ENCODE measurements around the gene PRKAR2B.
"Not testable (repeated sequence)": the region's sequence is repeated elsewhere in the genome, so short reads cannot be mapped to it uniquely, and the experiment has no call there.

PRKAR2B gene

GRCh38 chr7:107151538-107151937 lies 107.0 kb downstream of the PRKAR2B start:
- DNase-seq (ENCODE audit: low spot score) (no peak), FAIRE-seq (no peak)

- no peak for FAIRE-seq
- DNase-seq (ENCODE audit: low spot score) = peak; percentile 43
These were observed 107.5 kb downstream of the PRKAR2B start for GRCh38 chr7:107152011-107152410.

- FAIRE-seq (no peak), DNase-seq (ENCODE audit: low spot score) (no peak)
These were observed 110.3 kb downstream of the PRKAR2B start for GRCh38 chr7:107154826-107155225.

- DNase-seq (ENCODE audit: low spot score); FAIRE-seq: not testable (repeated sequence)
These were observed 111.2 kb downstream of the PRKAR2B start for GRCh38 chr7:107155726-107156125.

- no peak for DNase-seq (ENCODE audit: low spot score)
These were observed 112.6 kb downstream of the PRKAR2B start for GRCh38 chr7:107157091-107157490.

GRCh38 chr7:107158028-107158427 lies 113.5 kb downstream of the PRKAR2B start:
- FAIRE-seq = no peak
- DNase-seq (ENCODE audit: low spot score) = no peak

More at GRCh38 chr7:107157091-107157490, 112.6 kb downstream of the PRKAR2B start:
- no peak for FAIRE-seq

GRCh38 chr7:107160389-107160788 lies 115.9 kb downstream of the PRKAR2B start:
- DNase-seq (ENCODE audit: low spot score) = no peak
- no peak for FAIRE-seq

- DNase-seq (ENCODE audit: low spot score) = no peak
- FAIRE-seq = no peak
These were observed 116.9 kb downstream of the PRKAR2B start for GRCh38 chr7:107161415-107161814.

- FAIRE-seq (peak; percentile 8), DNase-seq (ENCODE audit: low spot score) (no peak)
These were observed 118.0 kb downstream of the PRKAR2B start for GRCh38 chr7:107162475-107162874.

- FAIRE-seq = no peak
- DNase-seq (ENCODE audit: low spot score) = no peak
These were observed 119.6 kb downstream of the PRKAR2B start for GRCh38 chr7:107164092-107164491.

GRCh38 chr7:107165341-107165740 lies 120.8 kb downstream of the PRKAR2B start:
- FAIRE-seq (no peak), DNase-seq (ENCODE audit: low spot score) (no peak)

GRCh38 chr7:107166736-107167426 lies 122.4 kb downstream of the PRKAR2B start:
- DNase-seq (ENCODE audit: low spot score) (no peak), FAIRE-seq (no peak)

- peak; percentile 96 for FAIRE-seq
- peak; percentile 76 for DNase-seq (ENCODE audit: low spot score)
These were observed 123.2 kb downstream of the PRKAR2B start for GRCh38 chr7:107167483-107168232.

- DNase-seq (ENCODE audit: low spot score) (peak; percentile 100), FAIRE-seq (peak; percentile 98)
These were observed 124.0 kb downstream of the PRKAR2B start, which contains the start of gene HBP1 for GRCh38 chr7:107168233-107169119. HBP1 (plus strand) TSS chr7:107169003; CDS start chr7:107179894, 10,891 bp downstream.

- DNase-seq (ENCODE audit: low spot score) = peak; percentile 87
- FAIRE-seq = peak; percentile 85
These were observed 124.9 kb downstream of the PRKAR2B start for GRCh38 chr7:107169120-107170050.

- no peak for FAIRE-seq
- no peak for DNase-seq (ENCODE audit: low spot score)
These were observed 125.8 kb downstream of the PRKAR2B start for GRCh38 chr7:107170051-107170915.

GRCh38 chr7:107171496-107171895 lies 127.0 kb downstream of the PRKAR2B start:
- FAIRE-seq (no peak), DNase-seq (ENCODE audit: low spot score) (no peak)

- DNase-seq (ENCODE audit: low spot score) (no peak), FAIRE-seq (peak; percentile 78)
These were observed 127.9 kb downstream of the PRKAR2B start for GRCh38 chr7:107172276-107173032.

GRCh38 chr7:107173191-107173590 lies 128.7 kb downstream of the PRKAR2B start:
- no peak for FAIRE-seq
- DNase-seq (ENCODE audit: low spot score) = no peak

Data from RCC 7860 (cell line).